CD4-positive, alpha-beta T cell (primary cell): Measurements from ENCODE around the gene TCF4. TPM values are rescaled to one million over a fixed set of nuclear protein-coding genes. Genes with fewer than 3 reads are reported as not detected.

ENCODE experiments used
- ATAC-seq: fragments of 200-7000 bp; cut with Tn5 transposase; one replicate; pipeline ENCODE4 v1.10.0; 2022; ENCODE audit warnings: mild to moderate bottlenecking; ENCODE audit not compliant: poor library complexity
- CTCF ChIA-PET: fragments of 350-600 bp; sonication (Branson Sonifier 250); formaldehyde crosslinking; loops from one replicate; lab custom pipeline; 2021; ENCODE audit warnings: antibody characterized with exemption, inconsistent platforms; lab: Charles Lee
- POLR2A ChIA-PET: fragments of 350-600 bp; sonication (Branson Sonifier 250); formaldehyde crosslinking; loops from one replicate; lab custom pipeline; 2021; ENCODE audit warnings: antibody characterized with exemption, inconsistent platforms; lab: Charles Lee
- DNase-seq, 14 experiments: peaks; one replicate each; pipeline ENCODE4 v3.0.0-alpha.2; 2013 to 2020; ENCODE audit warnings: mixed read lengths in 2 of 14
- H3K27ac ChIP-seq, 2 donors: one replicate each; pipeline versions ENCODE4 v1.5.1 to v1.7.0; 2013; ENCODE audit warnings: low read length in 2 of 2, low read depth in 1 of 2, mild to moderate bottlenecking in 1 of 2
- H3K27me3 ChIP-seq, 2 experiments: 1 replicate in 1 of 2; 2 replicates in 1 of 2; pipeline versions ENCODE4 v1.6.1 to v1.7.0; 2013; ENCODE audit warnings: low read length in 2 of 2, control low read depth in 1 of 2, mild to moderate bottlenecking in 1 of 2, moderate library complexity in 1 of 2; ENCODE audit not compliant: insufficient read depth in 2 of 2, control insufficient read depth in 1 of 2
- H3K36me3 ChIP-seq: one replicate; pipeline ENCODE4 v1.6.1; 2013; ENCODE audit warnings: low read length, control low read depth; ENCODE audit not compliant: insufficient read depth
- H3K4me1 ChIP-seq: one replicate; pipeline ENCODE4 v1.6.1; 2013; ENCODE audit warnings: low read length, control low read depth; ENCODE audit not compliant: insufficient read depth
- H3K4me3 ChIP-seq: one replicate; pipeline ENCODE4 v1.5.1; 2013; ENCODE audit warnings: mild to moderate bottlenecking, low read length, moderate library complexity
- H3K9me3 ChIP-seq, 2 experiments: 1 replicate in 1 of 2; 2 replicates in 1 of 2; pipeline versions ENCODE4 v1.6.1 to v1.7.0; 2013; ENCODE audit warnings: low read length in 2 of 2, mild to moderate bottlenecking in 2 of 2, control low read depth in 1 of 2, moderate library complexity in 1 of 2; ENCODE audit not compliant: control insufficient read depth in 1 of 2, insufficient read depth in 1 of 2
- H3K27ac Mint-ChIP-seq: one replicate; pipeline ENCODE4 v1.8.0; 2020; ENCODE audit warnings: mixed read lengths
- H3K27me3 Mint-ChIP-seq: one replicate; pipeline ENCODE4 v1.8.0; 2021; ENCODE audit warnings: mixed read lengths
- H3K36me3 Mint-ChIP-seq: one replicate; pipeline ENCODE4 v1.8.0; 2021; ENCODE audit warnings: low read depth, mixed read lengths
- H3K4me1 Mint-ChIP-seq: one replicate; pipeline ENCODE4 v1.8.0; 2021; ENCODE audit warnings: low read depth, mixed read lengths
- H3K4me3 Mint-ChIP-seq: one replicate; pipeline ENCODE4 v1.8.0; 2020; ENCODE audit warnings: mild to moderate bottlenecking, mixed read lengths
- H3K9me3 Mint-ChIP-seq: one replicate; pipeline ENCODE4 v1.8.0; 2020; ENCODE audit warnings: mixed read lengths
- intact Hi-C, 2 experiments: fragments of 100-400 bp; cut with DNase I in 1 of 2; cut with micrococcal nuclease in 1 of 2; formaldehyde crosslinking; loops; one replicate each; pipeline versions ENCODE4 v1.15.1 to v1.9.0; 2023 to 2025; cut with DNase I, micrococcal nuclease
- total RNA-seq, 174 experiments: library from RNA in 2 of 174; stranded (reverse) in 2 of 174; gene quantifications; one replicate each; pipeline ENCODE4 v1.2.3 and lab custom pipeline; 2021 to 2026
- TF ChIP-seq, protein P1 (sequence below): fragments of 200-600 bp; IDR thresholded peaks from one replicate; pipeline ENCODE4 v1.8.0; 2022; ENCODE audit warnings: antibody characterized with exemption, mild to moderate bottlenecking

TCF4 gene
- total RNA-seq, 2 experiments from 2014 or later, result 3.0 to 3.2 TPM

DNA sequence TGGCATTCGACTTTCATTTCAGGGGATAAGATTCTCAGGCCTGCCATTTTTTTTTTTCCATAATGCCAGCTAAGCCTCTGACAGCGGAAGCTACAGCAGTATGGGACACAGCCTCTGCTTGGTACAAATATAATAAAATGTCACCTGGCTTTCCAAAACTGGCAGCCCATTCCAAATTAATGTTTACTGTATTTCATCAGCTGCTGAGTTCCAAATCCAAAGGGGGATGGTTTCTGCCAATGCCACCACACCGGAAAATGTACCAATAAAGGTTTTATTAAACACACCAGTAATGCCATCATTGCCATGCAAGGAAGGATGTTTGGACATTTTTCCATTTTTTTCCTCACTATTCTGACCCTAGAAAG is 352.9 kb downstream of the TCF4 start:
- Mint-ChIP-seq H3K36me3 (no peaks in the 10 kb centered on the region), H3K9me3 (no peaks in the 10 kb centered on the region), H3K27me3 (no peaks in the 10 kb centered on the region), H3K4me1 (no peaks in the 10 kb centered on the region), H3K4me3 (no peak overlapping the region), H3K27ac (no peak overlapping the region)
- ATAC-seq (no peak), DNase-seq (no peak)
- Histone ChIP-seq H3K9me3 (no peaks in the 10 kb centered on the region), H3K4me1 (no peaks in the 10 kb centered on the region), H3K4me3 (no peak overlapping the region), H3K27ac (no peak overlapping the region), H3K27me3 (no peaks in the 10 kb centered on the region), H3K36me3 (no peaks in the 10 kb centered on the region)
- TF ChIP-seq, protein P1, sequence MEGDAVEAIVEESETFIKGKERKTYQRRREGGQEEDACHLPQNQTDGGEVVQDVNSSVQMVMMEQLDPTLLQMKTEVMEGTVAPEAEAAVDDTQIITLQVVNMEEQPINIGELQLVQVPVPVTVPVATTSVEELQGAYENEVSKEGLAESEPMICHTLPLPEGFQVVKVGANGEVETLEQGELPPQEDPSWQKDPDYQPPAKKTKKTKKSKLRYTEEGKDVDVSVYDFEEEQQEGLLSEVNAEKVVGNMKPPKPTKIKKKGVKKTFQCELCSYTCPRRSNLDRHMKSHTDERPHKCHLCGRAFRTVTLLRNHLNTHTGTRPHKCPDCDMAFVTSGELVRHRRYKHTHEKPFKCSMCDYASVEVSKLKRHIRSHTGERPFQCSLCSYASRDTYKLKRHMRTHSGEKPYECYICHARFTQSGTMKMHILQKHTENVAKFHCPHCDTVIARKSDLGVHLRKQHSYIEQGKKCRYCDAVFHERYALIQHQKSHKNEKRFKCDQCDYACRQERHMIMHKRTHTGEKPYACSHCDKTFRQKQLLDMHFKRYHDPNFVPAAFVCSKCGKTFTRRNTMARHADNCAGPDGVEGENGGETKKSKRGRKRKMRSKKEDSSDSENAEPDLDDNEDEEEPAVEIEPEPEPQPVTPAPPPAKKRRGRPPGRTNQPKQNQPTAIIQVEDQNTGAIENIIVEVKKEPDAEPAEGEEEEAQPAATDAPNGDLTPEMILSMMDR, result no peak
- intact Hi-C loops, result loop anchor here in 1 of 2 experiments (2.0 kb wide), 1 partner anchor 1342 kb away; no protein-coding TSS in a partner anchor
- CTCF ChIA-PET, result interaction anchor here (1.0 to 1.2 kb wide), 2 partner anchors 9 to 10 kb away, joined by 3 read pairs; no protein-coding TSS in a partner anchor
- POLR2A ChIA-PET, result interaction anchor here (0.7 kb wide), 1 partner anchor 347 kb away, joined by 3 read pairs; no protein-coding TSS in a partner anchor

DNA sequence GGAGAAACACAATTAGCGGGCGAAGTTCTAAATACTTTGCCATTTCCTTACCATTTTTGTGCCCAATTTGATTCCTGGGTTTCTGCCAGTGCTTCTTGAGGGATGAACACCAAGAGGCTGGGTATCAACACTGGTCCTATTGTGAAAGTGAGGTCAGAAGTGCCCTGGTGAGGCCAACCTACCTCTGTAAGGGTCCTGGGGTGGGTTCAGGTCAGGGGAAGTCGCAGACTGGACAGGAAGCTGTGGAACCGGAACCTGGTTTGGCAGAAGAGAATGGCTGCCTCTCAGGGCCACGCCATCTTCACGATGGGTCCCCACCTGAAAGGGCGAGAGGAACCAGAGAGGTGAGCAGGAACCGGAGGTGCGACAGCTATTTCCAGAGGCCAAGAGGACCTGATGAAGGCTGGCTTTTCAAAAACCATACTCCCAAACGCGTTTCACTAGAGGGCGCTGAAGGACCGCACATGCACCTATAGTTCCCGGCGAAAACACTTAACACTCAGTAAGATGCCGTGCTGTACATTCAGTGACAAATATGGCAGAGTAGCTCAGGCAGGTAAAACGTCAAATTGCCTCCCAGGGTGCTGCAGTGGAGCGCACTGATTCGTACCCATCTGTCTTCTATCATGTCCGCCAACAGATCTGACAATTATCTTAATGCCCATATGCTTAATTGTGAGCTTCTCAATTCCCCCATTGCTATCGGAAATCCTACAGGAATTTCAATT is 353.5 kb downstream of the TCF4 start:
- TF ChIP-seq, protein P1, result no peak
- POLR2A ChIA-PET, result interaction anchor here (0.7 kb wide), 1 partner anchor 348 kb away, joined by 3 read pairs; no protein-coding TSS in a partner anchor
- Histone ChIP-seq H3K27ac (no peak overlapping the region), H3K9me3 (no peaks in the 10 kb centered on the region), H3K4me3 (no peak overlapping the region), H3K4me1 (no peaks in the 10 kb centered on the region), H3K36me3 (no peaks in the 10 kb centered on the region), H3K27me3 (no peaks in the 10 kb centered on the region)
- CTCF ChIA-PET, result interaction anchor here (1.0 to 1.2 kb wide), 3 partner anchors 9 to 16 kb away, joined by 3 to 4 read pairs (median 3); no protein-coding TSS in a partner anchor
- H3K27me3 Mint-ChIP-seq, result no peaks in the 10 kb centered on the region
- peak in 11 of 14 experiments; percentile 2 to 62 (median 26) for DNase-seq
- intact Hi-C loops, result loop anchor here (2.0 to 5.0 kb wide), 2 partner anchors 1342 to 1343 kb away; no protein-coding TSS in a partner anchor
- no peaks in the 10 kb centered on the region for H3K4me1 Mint-ChIP-seq
- no peaks in the 10 kb centered on the region for H3K9me3 Mint-ChIP-seq
- no peak overlapping the region for H3K4me3 Mint-ChIP-seq
- H3K27ac Mint-ChIP-seq, result no peak overlapping the region
- H3K36me3 Mint-ChIP-seq, result no peaks in the 10 kb centered on the region
- peak; percentile 54 for ATAC-seq

DNA sequence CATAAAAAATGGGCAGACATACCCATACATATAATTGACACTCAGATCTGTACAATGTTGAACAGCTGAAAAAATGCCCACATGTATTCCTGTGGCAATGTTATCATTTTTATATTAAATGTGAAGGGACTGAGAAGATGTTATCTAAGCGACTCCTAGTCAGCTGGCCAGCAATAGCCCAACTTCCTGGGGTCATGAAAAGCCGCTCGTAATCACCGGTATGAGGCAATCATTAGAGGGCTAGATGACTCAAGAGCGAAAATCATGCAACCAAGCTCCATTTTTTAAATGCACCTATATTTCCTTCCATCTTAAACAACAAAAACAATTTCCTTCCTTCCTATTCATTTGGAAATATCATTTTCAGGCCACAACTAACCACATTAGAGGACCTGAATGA is 354.1 kb downstream of the TCF4 start:
- no peaks in the 10 kb centered on the region for H3K36me3 Mint-ChIP-seq
- H3K27me3 Mint-ChIP-seq, result no peaks in the 10 kb centered on the region
- ATAC-seq (no peak), DNase-seq (peak in 2 of 14 experiments; percentile 10 to 26)
- H3K4me1 Mint-ChIP-seq, result no peaks in the 10 kb centered on the region
- POLR2A ChIA-PET, result no interaction called here
- TF ChIP-seq, protein P1, result no peak
- Histone ChIP-seq H3K36me3 (no peaks in the 10 kb centered on the region), H3K4me1 (no peaks in the 10 kb centered on the region), H3K4me3 (no peak overlapping the region), H3K27ac (no peak overlapping the region), H3K9me3 (peaks cover 0 to under 1% of the 10 kb centered on the region in 2 experiments), H3K27me3 (no peaks in the 10 kb centered on the region)
- intact Hi-C loops, result loop anchor here (2.0 to 5.0 kb wide), 2 partner anchors 1343 kb away; no protein-coding TSS in a partner anchor
- no peak overlapping the region for H3K4me3 Mint-ChIP-seq
- H3K27ac Mint-ChIP-seq, result no peak overlapping the region
- CTCF ChIA-PET, result interaction anchor here (1.0 to 1.2 kb wide), 3 partner anchors 9 to 17 kb away, joined by 3 to 4 read pairs (median 3); no protein-coding TSS in a partner anchor
- H3K9me3 Mint-ChIP-seq, result no peaks in the 10 kb centered on the region
